ENCODE results near the gene HMCN2.
"Not testable (repeated sequence)": the region's sequence is repeated elsewhere in the genome, so short reads cannot be mapped to it uniquely, and the experiment has no call there.

Gene HMCN2

GRCh38 chr9:130385257-130385656 lies 119.7 kb downstream of the HMCN2 start:
- H3K27me3 Mint-ChIP-seq = peaks cover 2% of the 10 kb centered on the region
- no peak overlapping the region for H3K4me3 Mint-ChIP-seq
- H3K9me3 Mint-ChIP-seq (ENCODE audit: low read depth) = no peaks in the 10 kb centered on the region
- no peaks in the 10 kb centered on the region for H3K4me1 Mint-ChIP-seq (ENCODE audit: low read depth)
- H3K27ac Mint-ChIP-seq = no peak overlapping the region
- H3K36me3 Mint-ChIP-seq = no peaks in the 10 kb centered on the region

- Mint-ChIP-seq H3K36me3 (no peaks in the 10 kb centered on the region), H3K27me3 (no peaks in the 10 kb centered on the region), H3K4me3 (no peak overlapping the region), H3K9me3 (ENCODE audit: low read depth) (no peaks in the 10 kb centered on the region), H3K4me1 (ENCODE audit: low read depth) (no peaks in the 10 kb centered on the region), H3K27ac (no peak overlapping the region)
These were observed 121.8 kb downstream of the HMCN2 start for GRCh38 chr9:130387398-130387797.

GRCh38 chr9:130387905-130388304 lies 122.3 kb downstream of the HMCN2 start:
- H3K27ac Mint-ChIP-seq = no peak overlapping the region
- H3K9me3 Mint-ChIP-seq (ENCODE audit: low read depth) = no peaks in the 10 kb centered on the region
- H3K36me3 Mint-ChIP-seq = no peaks in the 10 kb centered on the region
- no peak overlapping the region for H3K4me3 Mint-ChIP-seq
- H3K4me1 Mint-ChIP-seq (ENCODE audit: low read depth) = no peaks in the 10 kb centered on the region
- no peaks in the 10 kb centered on the region for H3K27me3 Mint-ChIP-seq

- Mint-ChIP-seq H3K4me1 (ENCODE audit: low read depth) (no peaks in the 10 kb centered on the region), H3K36me3 (no peaks in the 10 kb centered on the region), H3K27me3 (no peaks in the 10 kb centered on the region), H3K9me3 (ENCODE audit: low read depth) (no peaks in the 10 kb centered on the region), H3K4me3 (no peak overlapping the region), H3K27ac (no peak overlapping the region)
These were observed 124.8 kb downstream of the HMCN2 start for GRCh38 chr9:130390390-130390789.

- no peak overlapping the region for H3K4me3 Mint-ChIP-seq
- no peak overlapping the region for H3K27ac Mint-ChIP-seq
- H3K36me3 Mint-ChIP-seq = no peaks in the 10 kb centered on the region
- H3K4me1 Mint-ChIP-seq (ENCODE audit: low read depth) = no peaks in the 10 kb centered on the region
- H3K9me3 Mint-ChIP-seq (ENCODE audit: low read depth) = no peaks in the 10 kb centered on the region
- no peaks in the 10 kb centered on the region for H3K27me3 Mint-ChIP-seq
These were observed 125.4 kb downstream of the HMCN2 start for GRCh38 chr9:130390986-130391385.

GRCh38 chr9:130391866-130392265 lies 126.3 kb downstream of the HMCN2 start:
- Mint-ChIP-seq H3K9me3 (ENCODE audit: low read depth) (no peaks in the 10 kb centered on the region), H3K4me3 (no peak overlapping the region), H3K36me3 (no peaks in the 10 kb centered on the region), H3K27ac (no peak overlapping the region), H3K27me3 (no peaks in the 10 kb centered on the region), H3K4me1 (ENCODE audit: low read depth) (no peaks in the 10 kb centered on the region)

GRCh38 chr9:130393681-130394071 lies 128.1 kb downstream of the HMCN2 start:
- H3K36me3 Mint-ChIP-seq = no peaks in the 10 kb centered on the region
- H3K4me3 Mint-ChIP-seq = no peak overlapping the region
- H3K4me1 Mint-ChIP-seq (ENCODE audit: low read depth) = no peaks in the 10 kb centered on the region
- H3K27me3 Mint-ChIP-seq = no peaks in the 10 kb centered on the region
- no peak overlapping the region for H3K27ac Mint-ChIP-seq
- H3K9me3 Mint-ChIP-seq (ENCODE audit: low read depth) = no peaks in the 10 kb centered on the region

- Mint-ChIP-seq H3K27ac (no peak overlapping the region), H3K27me3 (no peaks in the 10 kb centered on the region), H3K4me3 (no peak overlapping the region), H3K36me3 (no peaks in the 10 kb centered on the region), H3K4me1 (ENCODE audit: low read depth) (no peaks in the 10 kb centered on the region), H3K9me3 (ENCODE audit: low read depth) (no peaks in the 10 kb centered on the region)
These were observed 128.8 kb downstream of the HMCN2 start for GRCh38 chr9:130394320-130394719.

- Mint-ChIP-seq H3K27ac (no peak overlapping the region), H3K4me1 (ENCODE audit: low read depth) (no peaks in the 10 kb centered on the region), H3K36me3 (no peaks in the 10 kb centered on the region), H3K27me3 (no peaks in the 10 kb centered on the region), H3K9me3 (ENCODE audit: low read depth) (no peaks in the 10 kb centered on the region), H3K4me3 (no peak overlapping the region)
These were observed 129.4 kb downstream of the HMCN2 start for GRCh38 chr9:130394814-130395470.

GRCh38 chr9:130395810-130396435 lies 130.4 kb downstream of the HMCN2 start:
- Mint-ChIP-seq H3K4me3 (no peak overlapping the region), H3K27ac (no peak overlapping the region), H3K36me3 (no peaks in the 10 kb centered on the region), H3K4me1 (ENCODE audit: low read depth) (no peaks in the 10 kb centered on the region), H3K9me3 (ENCODE audit: low read depth) (no peaks in the 10 kb centered on the region), H3K27me3 (no peaks in the 10 kb centered on the region)

GRCh38 chr9:130396581-130396980 lies 131.0 kb downstream of the HMCN2 start:
- Mint-ChIP-seq H3K9me3 (ENCODE audit: low read depth) (no peaks in the 10 kb centered on the region), H3K4me1 (ENCODE audit: low read depth) (no peaks in the 10 kb centered on the region), H3K27me3 (no peaks in the 10 kb centered on the region), H3K27ac (no peak overlapping the region), H3K36me3 (no peaks in the 10 kb centered on the region), H3K4me3 (no peak overlapping the region)

GRCh38 chr9:130398487-130399240 lies 133.1 kb downstream of the HMCN2 start:
- Mint-ChIP-seq H3K27me3 (no peaks in the 10 kb centered on the region), H3K36me3 (no peaks in the 10 kb centered on the region), H3K27ac (no peak overlapping the region), H3K4me3 (no peak overlapping the region), H3K4me1 (ENCODE audit: low read depth) (no peaks in the 10 kb centered on the region), H3K9me3 (ENCODE audit: low read depth) (no peaks in the 10 kb centered on the region)

- Mint-ChIP-seq H3K27me3 (no peaks in the 10 kb centered on the region), H3K9me3 (ENCODE audit: low read depth) (no peaks in the 10 kb centered on the region), H3K4me1 (ENCODE audit: low read depth) (no peaks in the 10 kb centered on the region), H3K27ac (no peak overlapping the region), H3K4me3 (no peak overlapping the region), H3K36me3 (no peaks in the 10 kb centered on the region)
These were observed 134.2 kb downstream of the HMCN2 start for GRCh38 chr9:130399768-130400167.

GRCh38 chr9:130400870-130401269 lies 135.3 kb downstream of the HMCN2 start:
- Mint-ChIP-seq H3K27me3 (no peaks in the 10 kb centered on the region), H3K4me3 (no peak overlapping the region), H3K4me1 (ENCODE audit: low read depth) (no peaks in the 10 kb centered on the region), H3K36me3 (no peaks in the 10 kb centered on the region), H3K9me3 (ENCODE audit: low read depth) (no peaks in the 10 kb centered on the region), H3K27ac (no peak overlapping the region)

GRCh38 chr9:130401742-130402141 lies 136.2 kb downstream of the HMCN2 start:
- not testable (repeated sequence) for H3K9me3 Mint-ChIP-seq (ENCODE audit: low read depth); H3K36me3 Mint-ChIP-seq; H3K4me1 Mint-ChIP-seq (ENCODE audit: low read depth); H3K27me3 Mint-ChIP-seq; H3K4me3 Mint-ChIP-seq; H3K27ac Mint-ChIP-seq

Data from activated naive CD8-positive, alpha-beta T cell (primary cell).